ENCODE results near the gene PRRG4.
"Not testable (repeated sequence)": the region's sequence is repeated elsewhere in the genome, so short reads cannot be mapped to it uniquely, and the experiment has no call there.

PRRG4 gene

DNA sequence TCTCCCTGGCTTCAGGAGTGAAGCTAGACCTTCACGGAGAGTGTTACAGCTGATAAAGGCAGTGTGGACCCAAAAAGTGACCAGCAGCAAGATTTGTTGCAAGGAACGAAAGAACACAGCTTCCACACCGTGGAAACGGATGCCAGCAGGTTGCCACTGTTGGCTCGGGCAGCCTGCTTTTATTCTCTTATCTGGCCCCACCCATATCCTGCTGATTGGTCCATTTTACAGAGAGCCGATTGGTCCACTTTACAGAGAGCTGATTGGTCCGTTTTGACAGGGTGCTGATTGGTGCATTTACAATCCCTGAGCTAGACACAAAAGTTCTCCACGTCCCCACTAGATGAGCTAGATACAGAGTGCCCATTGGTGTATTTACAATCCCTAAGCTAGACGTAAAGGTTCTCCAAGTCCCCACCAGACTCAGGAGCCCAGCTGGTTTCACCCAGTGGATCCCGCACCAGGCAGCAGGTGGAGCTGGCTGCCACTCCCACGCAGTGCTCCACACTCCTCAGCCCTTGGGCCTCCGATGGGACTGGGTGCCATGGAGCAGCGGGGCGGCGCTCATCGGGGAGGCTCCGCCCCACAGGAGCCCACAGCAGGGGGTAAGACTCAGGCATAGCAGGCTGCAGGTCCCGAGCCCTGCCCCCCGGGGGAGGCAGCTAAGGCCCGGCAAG, 58.1 kb downstream of the PRRG4 start:
- DNase-seq = not testable (repeated sequence)

- not testable (repeated sequence) for DNase-seq
These were observed 58.6 kb downstream of the PRRG4 start for GRCh38 chr11:32888384-32888710.

DNA sequence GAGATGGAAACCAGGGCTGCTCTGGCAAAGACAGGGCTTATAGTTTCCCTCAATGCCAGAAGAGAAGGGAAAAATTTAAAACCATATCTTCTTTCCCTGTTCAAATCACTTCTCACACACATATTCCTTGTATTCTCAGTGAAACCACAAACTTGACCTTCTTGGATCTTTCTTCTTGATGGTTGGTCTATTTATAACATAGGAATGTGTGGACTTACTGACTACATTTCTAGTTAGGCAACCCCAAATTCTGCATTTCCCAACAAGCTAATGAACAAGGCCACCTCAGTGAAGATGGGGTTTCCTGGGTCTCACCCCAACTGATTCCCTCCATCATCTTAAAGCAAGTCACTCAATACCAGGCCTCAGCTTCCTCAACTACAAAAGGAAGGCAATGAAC, 59.1 kb downstream of the PRRG4 start:
- DNase-seq = no peak

DNA sequence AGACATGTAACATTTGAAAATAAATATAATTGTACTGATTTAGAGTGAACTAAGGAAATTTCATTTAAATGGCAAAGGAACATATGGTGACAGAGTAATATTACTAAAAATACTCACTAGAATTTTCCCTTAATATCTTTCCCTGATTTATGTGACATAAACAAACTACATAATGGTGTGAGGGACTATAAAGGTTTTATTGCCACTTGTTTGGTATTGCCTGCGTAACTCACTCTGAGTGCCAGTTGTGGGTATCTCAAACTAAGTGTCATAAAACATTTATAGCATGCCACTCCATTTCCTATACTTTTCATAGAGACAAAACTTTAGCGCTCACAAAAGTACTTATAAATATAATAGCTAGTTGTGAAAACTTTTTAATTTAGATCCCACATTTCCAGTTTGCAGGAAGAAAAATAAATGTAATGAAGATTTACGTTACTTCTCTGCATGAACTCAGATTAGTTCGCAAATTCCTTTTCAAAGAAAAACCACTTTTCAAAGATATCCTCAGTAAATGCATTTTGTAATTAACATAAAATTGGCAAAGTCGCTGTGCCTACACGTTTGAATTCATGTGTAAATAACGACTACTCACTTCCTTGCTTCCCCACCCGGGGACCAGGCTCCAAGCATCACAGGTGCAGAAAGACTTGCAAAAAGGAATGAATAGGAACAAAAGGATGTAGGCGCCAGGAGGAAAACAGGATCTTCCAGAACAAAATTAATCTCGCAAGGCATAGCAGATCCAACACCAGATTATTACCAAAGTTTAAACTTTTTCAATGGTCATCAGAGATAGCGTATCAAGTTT, 61.3 kb downstream of the PRRG4 start:
- no peak for DNase-seq

- no peak for DNase-seq
These were observed 62.1 kb downstream of the PRRG4 start for GRCh38 chr11:32891657-32892354.

DNA sequence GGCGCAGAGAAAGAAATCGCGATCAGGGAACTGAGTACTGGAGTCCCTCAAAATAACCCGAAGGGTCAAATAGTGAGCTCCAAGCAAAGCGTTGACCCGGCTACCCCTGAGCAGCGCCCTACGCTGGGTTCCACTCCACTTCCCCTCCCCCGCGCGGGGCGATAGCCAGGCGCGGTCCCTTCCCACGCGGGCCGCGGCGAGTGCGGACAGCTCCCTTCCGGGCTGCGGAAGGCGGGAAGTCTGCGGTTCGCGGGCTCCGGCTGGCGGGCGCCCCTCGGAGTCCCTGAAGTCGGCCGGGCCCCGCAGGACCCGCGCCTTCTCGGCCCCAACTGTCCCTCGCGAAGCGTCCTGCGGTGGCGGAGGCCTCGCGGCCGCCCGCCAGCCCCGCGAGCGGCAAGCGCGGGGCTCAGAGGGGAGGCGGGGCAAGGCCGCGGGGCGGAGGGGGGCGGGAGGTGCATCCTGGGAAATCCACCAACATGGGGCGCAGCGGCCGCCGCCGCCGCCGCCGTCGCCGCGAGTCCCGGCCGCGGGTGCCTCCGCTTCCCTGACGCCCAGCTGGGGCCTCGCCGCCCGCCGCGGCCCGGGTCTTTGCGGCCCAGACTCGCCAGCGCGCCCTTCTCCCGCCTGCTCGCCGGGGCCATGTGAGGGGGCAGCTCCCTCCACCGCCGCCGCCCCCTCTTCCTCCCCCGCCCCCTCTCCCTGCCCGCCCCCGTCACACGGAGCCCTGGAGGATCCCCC, 62.8 kb downstream of the PRRG4 start, which contains the start of gene QSER1:
QSER1 (plus strand) TSS at position 457 of the 738 bp plus-strand sequence. CDS start 315 bp downstream, outside the sequence.
- DNase-seq = peak; percentile 78

GRCh38 chr11:32893093-32893342, 63.3 kb downstream of the PRRG4 start:
- no peak for DNase-seq

GRCh38 chr11:32893343-32894148, 63.8 kb downstream of the PRRG4 start:
- DNase-seq = peak; percentile 66

DNA sequence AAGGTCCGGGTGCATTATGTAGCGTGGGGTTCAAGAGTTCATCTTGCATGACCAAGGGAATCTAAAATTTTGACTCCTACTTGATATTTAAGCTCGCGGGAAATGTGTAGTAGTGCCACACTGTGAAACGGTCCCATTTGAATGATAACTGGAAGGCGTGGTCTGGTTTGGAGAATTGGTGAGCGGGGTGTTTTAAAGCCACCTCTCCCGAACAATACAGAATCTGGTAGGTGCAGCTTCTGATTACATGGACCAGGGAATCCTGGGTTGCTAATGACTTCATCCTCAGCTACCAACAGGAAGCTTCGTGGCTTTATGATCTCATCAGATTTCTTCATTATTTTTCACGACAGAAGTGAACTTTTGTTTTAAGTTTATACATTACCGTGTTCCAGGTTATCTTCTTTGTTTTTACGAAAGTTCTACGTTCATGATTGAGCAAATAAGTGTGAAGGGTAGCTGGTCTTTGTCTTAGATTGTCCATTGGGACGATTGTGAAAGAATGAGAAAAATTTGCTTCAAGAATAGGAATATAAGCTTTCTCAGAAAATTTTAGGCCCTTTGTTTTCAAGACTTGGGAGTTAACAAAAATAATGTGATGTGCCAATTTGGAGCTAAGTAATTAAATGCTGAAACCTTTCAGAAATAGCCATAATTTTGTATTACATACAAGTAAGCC, 64.6 kb downstream of the PRRG4 start:
- peak; percentile 34 for DNase-seq

GRCh38 chr11:32894921-32895320, 65.2 kb downstream of the PRRG4 start:
- DNase-seq = no peak

- DNase-seq = no peak
These were observed 65.7 kb downstream of the PRRG4 start for GRCh38 chr11:32895471-32895870.

- DNase-seq = no peak
These were observed 67.4 kb downstream of the PRRG4 start for GRCh38 chr11:32897103-32897502.

- no peak for DNase-seq
These were observed 69.7 kb downstream of the PRRG4 start for GRCh38 chr11:32899438-32899837.

- DNase-seq = no peak
These were observed 72.5 kb downstream of the PRRG4 start for GRCh38 chr11:32902089-32902665.

DNA sequence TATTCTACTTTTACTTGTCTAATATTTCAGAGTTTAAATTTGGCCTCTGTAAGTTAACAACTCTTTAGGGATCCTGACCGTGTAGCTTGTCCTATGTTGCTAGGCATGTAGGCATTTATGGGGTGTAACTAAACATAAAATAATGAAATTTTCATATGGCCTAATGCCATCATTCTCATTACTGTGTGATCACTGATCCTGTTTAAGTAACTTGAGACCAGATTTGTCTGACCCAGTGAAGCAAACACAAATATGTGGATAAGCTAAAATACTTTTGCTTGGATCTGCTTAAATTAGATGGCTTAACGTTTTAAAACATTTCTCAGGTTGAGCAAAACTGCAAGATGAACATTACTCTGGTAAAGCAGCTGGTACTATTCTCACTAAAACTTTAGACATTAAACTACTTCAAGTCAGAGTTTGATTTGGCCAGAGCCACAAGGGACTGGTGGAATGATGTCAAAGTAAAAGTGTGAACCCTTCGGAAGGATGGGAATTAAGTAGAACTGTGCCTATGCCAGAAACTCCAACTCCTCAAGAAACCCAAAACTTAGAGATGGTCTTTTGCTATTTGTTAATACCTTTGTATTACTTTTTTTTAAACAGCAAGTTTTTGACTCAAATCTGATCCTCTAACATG, 75.4 kb downstream of the PRRG4 start:
- no peak for DNase-seq

Measured in activated CD4-positive, alpha-beta T cell treated with anti-CD3 and anti-CD28 coated beads for 48 hours (primary cell).